ENCODE measurements around the gene GGT5.

The GGT5 gene

DNA sequence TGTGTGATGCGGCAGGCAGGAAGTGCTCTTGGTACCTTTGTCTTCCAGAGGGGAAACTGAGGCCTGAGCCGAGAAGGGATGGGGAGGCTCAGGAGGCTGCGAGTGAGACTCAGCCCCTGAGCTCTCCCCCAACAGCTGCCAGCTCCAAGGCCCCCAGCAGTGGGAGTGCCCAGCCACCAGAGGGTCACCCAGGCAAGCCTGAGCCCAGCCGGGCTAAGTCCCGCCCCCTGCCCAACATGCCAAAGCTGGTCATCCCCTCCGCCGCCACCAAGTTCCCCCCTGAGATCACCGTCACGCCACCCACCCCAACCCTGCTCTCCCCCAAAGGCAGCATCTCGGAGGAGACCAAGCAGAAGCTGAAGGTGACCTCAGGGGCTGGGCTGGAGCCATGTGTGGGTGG, 67.4 kb downstream of the GGT5 start:
- no peak for TF ChIP-seq EZH2 (optimal IDR thresholded peaks at IDR 0.05; ENCODE audit: low read depth, low read length)
- no peak for TF ChIP-seq EZH2phosphoT487 (IDR thresholded peaks at IDR 0.05; ENCODE audit: low read length)
- TF ChIP-seq, protein P1, sequence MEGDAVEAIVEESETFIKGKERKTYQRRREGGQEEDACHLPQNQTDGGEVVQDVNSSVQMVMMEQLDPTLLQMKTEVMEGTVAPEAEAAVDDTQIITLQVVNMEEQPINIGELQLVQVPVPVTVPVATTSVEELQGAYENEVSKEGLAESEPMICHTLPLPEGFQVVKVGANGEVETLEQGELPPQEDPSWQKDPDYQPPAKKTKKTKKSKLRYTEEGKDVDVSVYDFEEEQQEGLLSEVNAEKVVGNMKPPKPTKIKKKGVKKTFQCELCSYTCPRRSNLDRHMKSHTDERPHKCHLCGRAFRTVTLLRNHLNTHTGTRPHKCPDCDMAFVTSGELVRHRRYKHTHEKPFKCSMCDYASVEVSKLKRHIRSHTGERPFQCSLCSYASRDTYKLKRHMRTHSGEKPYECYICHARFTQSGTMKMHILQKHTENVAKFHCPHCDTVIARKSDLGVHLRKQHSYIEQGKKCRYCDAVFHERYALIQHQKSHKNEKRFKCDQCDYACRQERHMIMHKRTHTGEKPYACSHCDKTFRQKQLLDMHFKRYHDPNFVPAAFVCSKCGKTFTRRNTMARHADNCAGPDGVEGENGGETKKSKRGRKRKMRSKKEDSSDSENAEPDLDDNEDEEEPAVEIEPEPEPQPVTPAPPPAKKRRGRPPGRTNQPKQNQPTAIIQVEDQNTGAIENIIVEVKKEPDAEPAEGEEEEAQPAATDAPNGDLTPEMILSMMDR (IDR thresholded peaks at IDR 0.05; ENCODE audit: low read length) = no peak

DNA sequence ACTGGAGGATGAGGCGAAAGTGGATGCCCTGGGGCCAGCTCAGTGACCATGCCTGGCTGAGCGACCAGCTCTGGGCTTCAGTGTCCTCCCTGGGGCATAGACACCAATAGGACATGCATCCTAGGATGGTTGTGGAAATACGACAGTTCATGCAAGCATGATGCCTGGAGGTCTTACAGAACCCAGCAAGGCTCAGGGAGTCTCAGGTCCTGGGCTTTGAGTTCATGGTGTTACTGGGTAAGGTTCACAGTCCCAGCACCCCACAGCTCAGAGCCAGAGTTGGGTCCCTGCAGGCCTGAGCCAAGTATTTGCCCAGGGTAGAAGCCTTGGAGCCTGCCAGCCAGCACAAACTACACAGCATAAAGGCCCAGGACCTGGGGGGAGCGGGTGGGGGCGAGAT, 67.8 kb downstream of the GGT5 start:
- no peak overlapping the region for H2AFZ ChIP-seq (ENCODE audit: low read length)
- H3K4me3 ChIP-seq (ENCODE audit: low read length) = no peak overlapping the region
- no peaks in the 10 kb centered on the region for H3K9me3 ChIP-seq (replicated peaks; ENCODE audit: insufficient read depth, low read length)
- H3K27ac ChIP-seq (ENCODE audit: low read length) = no peak overlapping the region
- no peaks in the 10 kb centered on the region for H3K79me2 ChIP-seq (ENCODE audit: low read length)
- no peaks in the 10 kb centered on the region for H3K27me3 ChIP-seq (replicated peaks; ENCODE audit: insufficient read depth, low read length)
- no peak for DNase-seq
- no peaks in the 10 kb centered on the region for H3K9me2 ChIP-seq (replicated peaks; ENCODE audit: insufficient read depth, low read length)
- no peak overlapping the region for H3K4me2 ChIP-seq (ENCODE audit: low read depth, low read length)
- H3K9ac ChIP-seq (ENCODE audit: low read length) = no peak overlapping the region
- no peak for TF ChIP-seq EZH2phosphoT487 (IDR thresholded peaks at IDR 0.05; ENCODE audit: low read length)
- TF ChIP-seq EZH2 (optimal IDR thresholded peaks at IDR 0.05; ENCODE audit: low read depth, low read length) = no peak
- H3F3A ChIP-seq (ENCODE audit: insufficient read depth, low read length) = no peaks in the 10 kb centered on the region
- H3K4me1 ChIP-seq (ENCODE audit: low read length) = no peaks in the 10 kb centered on the region
- H4K20me1 ChIP-seq (ENCODE audit: insufficient read depth, low read length) = no peaks in the 10 kb centered on the region
- H3K36me3 ChIP-seq (replicated peaks; ENCODE audit: insufficient read depth, low read length) = no peaks in the 10 kb centered on the region

More for the DNA sequence above, 67.4 kb downstream of the GGT5 start:
- Histone ChIP-seq H2AFZ (ENCODE audit: low read length) (no peak overlapping the region), H4K20me1 (ENCODE audit: insufficient read depth, low read length) (no peaks in the 10 kb centered on the region), H3K9me2 (replicated peaks; ENCODE audit: insufficient read depth, low read length) (no peaks in the 10 kb centered on the region), H3K79me2 (ENCODE audit: low read length) (no peaks in the 10 kb centered on the region), H3K9me3 (replicated peaks; ENCODE audit: insufficient read depth, low read length) (no peaks in the 10 kb centered on the region), H3K4me1 (ENCODE audit: low read length) (no peaks in the 10 kb centered on the region), H3F3A (ENCODE audit: insufficient read depth, low read length) (no peaks in the 10 kb centered on the region), H3K4me2 (ENCODE audit: low read depth, low read length) (no peak overlapping the region), H3K27ac (ENCODE audit: low read length) (no peak overlapping the region), H3K4me3 (ENCODE audit: low read length) (no peak overlapping the region), H3K27me3 (replicated peaks; ENCODE audit: insufficient read depth, low read length) (no peaks in the 10 kb centered on the region), H3K9ac (ENCODE audit: low read length) (no peak overlapping the region), H3K36me3 (replicated peaks; ENCODE audit: insufficient read depth, low read length) (no peaks in the 10 kb centered on the region)
- DNase-seq = no peak

DNA sequence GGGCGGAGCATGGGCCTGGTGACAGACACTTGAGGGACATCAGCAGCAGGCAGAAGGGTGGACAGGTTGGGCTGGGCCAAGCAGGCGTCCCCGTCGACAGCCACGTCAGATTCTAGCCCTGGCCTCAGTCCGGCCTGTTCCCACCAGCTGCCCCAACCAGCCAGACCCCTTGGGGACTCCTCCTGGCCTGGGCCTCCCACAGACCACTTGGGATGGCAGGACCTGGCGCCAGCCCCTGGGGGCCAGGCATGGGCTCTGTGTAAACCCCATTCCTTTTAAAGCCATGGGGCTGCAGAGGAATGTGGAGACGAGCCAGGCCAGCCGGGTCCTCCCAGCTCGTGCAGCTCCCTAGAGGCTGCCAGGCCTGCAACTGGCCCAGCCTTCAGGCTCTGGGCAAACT, 68.3 kb downstream of the GGT5 start:
- no peak overlapping the region for H3K27ac ChIP-seq (ENCODE audit: low read length)
- no peaks in the 10 kb centered on the region for H3F3A ChIP-seq (ENCODE audit: insufficient read depth, low read length)
- no peaks in the 10 kb centered on the region for H3K4me1 ChIP-seq (ENCODE audit: low read length)
- TF ChIP-seq, protein P1 (IDR thresholded peaks at IDR 0.05; ENCODE audit: low read length) = no peak
- TF ChIP-seq EZH2phosphoT487 (IDR thresholded peaks at IDR 0.05; ENCODE audit: low read length) (no peak), EZH2 (optimal IDR thresholded peaks at IDR 0.05; ENCODE audit: low read depth, low read length) (no peak)
- no peak overlapping the region for H3K4me3 ChIP-seq (ENCODE audit: low read length)
- no peak overlapping the region for H2AFZ ChIP-seq (ENCODE audit: low read length)
- no peaks in the 10 kb centered on the region for H3K9me2 ChIP-seq (replicated peaks; ENCODE audit: insufficient read depth, low read length)
- H3K9ac ChIP-seq (ENCODE audit: low read length) = no peak overlapping the region
- no peaks in the 10 kb centered on the region for H4K20me1 ChIP-seq (ENCODE audit: insufficient read depth, low read length)
- no peaks in the 10 kb centered on the region for H3K79me2 ChIP-seq (ENCODE audit: low read length)
- DNase-seq = no peak
- no peaks in the 10 kb centered on the region for H3K9me3 ChIP-seq (replicated peaks; ENCODE audit: insufficient read depth, low read length)
- no peaks in the 10 kb centered on the region for H3K27me3 ChIP-seq (replicated peaks; ENCODE audit: insufficient read depth, low read length)
- no peaks in the 10 kb centered on the region for H3K36me3 ChIP-seq (replicated peaks; ENCODE audit: insufficient read depth, low read length)
- H3K4me2 ChIP-seq (ENCODE audit: low read depth, low read length) = no peak overlapping the region

DNA sequence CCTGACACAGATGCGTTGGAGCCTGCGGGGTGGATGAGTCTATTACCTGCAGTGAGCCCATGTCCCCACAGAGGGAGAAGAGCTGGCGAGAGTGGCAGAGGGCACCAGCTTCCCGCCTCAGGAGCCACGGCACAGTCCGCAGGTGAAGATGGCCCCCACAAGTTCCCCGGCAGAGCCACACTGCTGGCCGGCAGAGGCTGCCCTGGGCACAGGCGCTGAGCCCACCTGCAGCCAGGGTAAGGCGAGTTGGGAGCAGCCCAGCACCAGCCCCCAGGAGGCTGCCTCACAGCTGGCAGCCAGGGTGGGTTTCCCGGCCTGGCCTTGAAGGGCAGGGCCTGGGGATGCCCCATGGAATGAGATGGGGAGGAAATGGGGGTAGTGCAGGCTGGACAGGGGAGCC, 68.8 kb downstream of the GGT5 start:
- Histone ChIP-seq H2AFZ (ENCODE audit: low read length) (no peak overlapping the region), H3K27ac (ENCODE audit: low read length) (no peak overlapping the region), H3K4me1 (ENCODE audit: low read length) (no peaks in the 10 kb centered on the region), H3K4me3 (ENCODE audit: low read length) (no peak overlapping the region), H3F3A (ENCODE audit: insufficient read depth, low read length) (no peaks in the 10 kb centered on the region), H3K79me2 (ENCODE audit: low read length) (no peaks in the 10 kb centered on the region), H3K36me3 (replicated peaks; ENCODE audit: insufficient read depth, low read length) (no peaks in the 10 kb centered on the region), H3K27me3 (replicated peaks; ENCODE audit: insufficient read depth, low read length) (no peaks in the 10 kb centered on the region), H3K9me3 (replicated peaks; ENCODE audit: insufficient read depth, low read length) (no peaks in the 10 kb centered on the region), H4K20me1 (ENCODE audit: insufficient read depth, low read length) (no peaks in the 10 kb centered on the region), H3K4me2 (ENCODE audit: low read depth, low read length) (no peak overlapping the region), H3K9me2 (replicated peaks; ENCODE audit: insufficient read depth, low read length) (no peaks in the 10 kb centered on the region), H3K9ac (ENCODE audit: low read length) (no peak overlapping the region)
- TF ChIP-seq, protein P1 (IDR thresholded peaks at IDR 0.05; ENCODE audit: low read length) = no peak
- TF ChIP-seq EZH2 (optimal IDR thresholded peaks at IDR 0.05; ENCODE audit: low read depth, low read length) = no peak
- TF ChIP-seq EZH2phosphoT487 (IDR thresholded peaks at IDR 0.05; ENCODE audit: low read length) = no peak
- DNase-seq = no peak

All from MM.1S (cell line).